Right lobe of liver (tissue), 6 donors: ENCODE data around the gene MYPN. TPM values are rescaled to one million over a fixed set of nuclear protein-coding genes. Genes with fewer than 3 reads are reported as not detected.

Experiments
- ATAC-seq, 4 donors: fragments of 200-7000 bp; cut with Tn5 transposase; one replicate each; pipeline ENCODE4 v1.9.1; 2020; ENCODE audit warnings: mild to moderate bottlenecking in 4 of 4, moderate library complexity in 4 of 4
- DNase-seq, 3 donors: peaks; one replicate each; pipeline ENCODE4 v3.0.0-alpha.2; 2020
- H3K27ac ChIP-seq, 3 donors: fragments of 200-600 bp; one replicate each; pipeline ENCODE4 v1.8.0; 2022
- H3K27me3 ChIP-seq, 2 donors: fragments of 200-600 bp; one replicate each; pipeline ENCODE4 v1.8.0; 2022
- H3K36me3 ChIP-seq, 4 donors: fragments of 200-600 bp; sonication (generic) in 1 of 4; one replicate each; pipeline versions ENCODE4 v1.5.1 to v1.8.0; 2017 to 2022; ENCODE audit warnings: control low read depth in 1 of 4
- H3K4me1 ChIP-seq, 4 donors: fragments of 200-600 bp; sonication (generic) in 1 of 4; one replicate each; pipeline versions ENCODE4 v1.5.1 to v1.8.0; 2017 to 2022; ENCODE audit warnings: control low read depth in 1 of 4
- H3K4me3 ChIP-seq, 3 donors: fragments of 200-600 bp; one replicate each; pipeline ENCODE4 v1.8.0; 2022
- H3K9me3 ChIP-seq, 4 donors: fragments of 200-600 bp; sonication (generic) in 1 of 4; one replicate each; pipeline versions ENCODE4 v1.5.1 to v1.8.0; 2017 to 2022; ENCODE audit warnings: control low read depth in 1 of 4
- CTCF ChIP-seq, 4 donors: fragments of 200-600 bp in 3 of 4; fragments of 450-650 bp in 1 of 4; IDR thresholded peaks; one replicate each; pipeline versions ENCODE4 v1.5.1 to v1.8.0; 2016 to 2022; ENCODE audit warnings: antibody characterized with exemption in 4 of 4, mild to moderate bottlenecking in 2 of 4
- POLR2A ChIP-seq: fragments of 450-650 bp; IDR thresholded peaks from one replicate; pipeline ENCODE4 v1.6.1; 2017; ENCODE audit warnings: antibody characterized with exemption, mild to moderate bottlenecking
- WGBS: methylation state at CpG from one replicate; pipeline ENCODE4 v1.1.6; 2018; ENCODE audit warnings: low coverage, low lambda C conversion rate; ENCODE audit not compliant: insufficient coverage; ENCODE audit errors: missing lambda C conversion rate; 5-methylcytosine and 5-hydroxymethylcytosine counted together
- intact Hi-C, 2 donors: fragments of 100-400 bp; cut with DNase I; formaldehyde crosslinking; loops; one replicate each; pipeline versions ENCODE4 v1.11.2 to v1.14.1; 2022
- total RNA-seq, 6 experiments: library from RNA; depleted of rRNA in 2 of 6; stranded (reverse); fragments of >200 nt in 2 of 6; fragmentation: NEBNext Ultra II Directional in 3 of 6; extraction: Animal tissue kit (Norgen Biotek cat#: 25700) in 3 of 6; gene quantifications; one replicate each; pipeline versions ENCODE4 v1.1.0 to v1.2.4, GENCODE V29; 2016 to 2023
- donor health status: DM: no; HTN: yes; CAD: no.
- donor health status: DM: no; HTN: no; CAD: no.
- donor health status: DM: no; HTN: no; CAD: no.
- donor health status: DM: no; HTN: yes; CAD: no.
- donor health status: DM: no; HTN: yes; CAD: no.

MYPN gene
- total RNA-seq, 6 experiments from 2014 or later, result 0.07 to 0.31 (median 0.10) TPM; not detected in 2

GRCh38 chr10:68108051-68108450 lies 1.2 kb upstream of the MYPN start:
- Histone ChIP-seq H3K36me3 (no peaks in the 10 kb centered on the region), H3K4me1 (peaks cover 0 to 11% (median under 1%) of the 10 kb centered on the region in 4 donors), H3K4me3 (no peak overlapping the region), H3K27me3 (no peaks in the 10 kb centered on the region), H3K27ac (no peak overlapping the region), H3K9me3 (no peaks in the 10 kb centered on the region)
- WGBS, result 79% methylated on average over 3 of the region's 3 CpGs
- no peak for TF ChIP-seq POLR2A
- no peak for TF ChIP-seq CTCF (IDR thresholded peaks at IDR 0.05)
- DNase-seq (no peak), ATAC-seq (no peak)
- intact Hi-C loops, result no loop called here

- ATAC-seq, result no peak
- intact Hi-C loops, result no loop called here
- TF ChIP-seq CTCF (IDR thresholded peaks at IDR 0.05), result no peak
- no peak for TF ChIP-seq POLR2A
- no peaks in the 10 kb centered on the region for H3K9me3 ChIP-seq
- peaks cover 0 to 17% (median 4%) of the 10 kb centered on the region in 4 donors for H3K4me1 ChIP-seq
- 93% methylated on average over 7 of the region's 11 CpGs for WGBS
- H3K27me3 ChIP-seq, result no peaks in the 10 kb centered on the region
- no peaks in the 10 kb centered on the region for H3K36me3 ChIP-seq
- no peak overlapping the region for H3K4me3 ChIP-seq
- no peak for DNase-seq
- H3K27ac ChIP-seq, result no peak overlapping the region
Measured at GRCh38 chr10:68108653-68109052, 635 bp upstream of the MYPN start.

- no peak overlapping the region for H3K27ac ChIP-seq
- H3K4me3 ChIP-seq, result no peak overlapping the region
- intact Hi-C loops, result no loop called here
- no peaks in the 10 kb centered on the region for H3K9me3 ChIP-seq
- H3K27me3 ChIP-seq, result no peaks in the 10 kb centered on the region
- DNase-seq (no peak), ATAC-seq (no peak)
- peaks cover 0 to 22% (median 5%) of the 10 kb centered on the region in 4 donors for H3K4me1 ChIP-seq
- 41% methylated on average over 2 of the region's 2 CpGs for WGBS
- H3K36me3 ChIP-seq, result no peaks in the 10 kb centered on the region
- TF ChIP-seq CTCF (IDR thresholded peaks at IDR 0.05) (no peak), POLR2A (no peak)
Measured at GRCh38 chr10:68110027-68110426, 739 bp downstream of the MYPN start.

DNA sequence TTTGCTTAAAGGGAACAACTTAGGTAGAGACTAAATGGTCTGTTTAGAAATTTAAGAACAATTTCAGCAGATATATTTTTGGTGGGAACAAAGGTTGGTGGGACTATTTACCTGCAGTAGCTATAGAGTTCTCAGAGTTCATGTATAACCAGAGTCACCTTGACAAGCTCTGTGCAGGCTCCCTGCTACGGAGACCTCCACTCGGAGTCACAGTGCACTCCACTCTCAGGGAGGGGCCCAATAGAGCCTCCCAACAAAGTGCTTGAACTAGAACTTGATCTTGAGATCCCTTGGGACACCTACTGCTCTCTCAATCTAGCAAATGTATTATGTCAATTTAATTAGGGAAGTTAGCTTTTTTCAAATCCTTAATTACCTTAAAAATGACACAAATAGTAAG lies 2.3 kb downstream of the MYPN start:
- no CpG with 5 or more reads among the region's 2 CpGs for WGBS
- Histone ChIP-seq H3K4me3 (no peak overlapping the region), H3K9me3 (no peaks in the 10 kb centered on the region), H3K27ac (no peak overlapping the region), H3K4me1 (peaks cover 0 to 22% (median 5%) of the 10 kb centered on the region in 4 donors), H3K36me3 (no peaks in the 10 kb centered on the region), H3K27me3 (no peaks in the 10 kb centered on the region)
- ATAC-seq (no peak), DNase-seq (no peak)
- intact Hi-C loops, result no loop called here
- no peak for TF ChIP-seq CTCF (IDR thresholded peaks at IDR 0.05)
- no peak for TF ChIP-seq POLR2A

DNA sequence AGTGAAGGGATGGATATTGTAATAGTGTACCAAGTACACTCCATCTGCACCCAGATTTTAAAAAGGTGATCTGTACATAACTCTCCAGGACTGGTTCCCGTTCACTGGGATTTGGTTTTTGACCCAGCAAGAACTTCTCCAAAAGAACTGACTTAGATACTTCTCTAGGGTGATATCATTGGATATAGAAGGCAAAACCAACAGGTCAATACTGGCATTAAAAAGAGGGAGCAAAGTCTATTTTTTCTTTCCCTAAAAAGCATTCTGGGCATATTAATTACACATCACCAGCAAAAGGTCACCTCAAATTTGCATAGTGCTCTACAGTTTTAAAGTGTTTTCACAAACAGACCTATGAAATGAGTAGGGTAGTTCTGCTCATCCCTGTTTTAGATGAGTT lies 3.5 kb downstream of the MYPN start:
- DNase-seq (no peak), ATAC-seq (peak; percentile 78 to 91 (median 86))
- no peaks in the 10 kb centered on the region for H3K9me3 ChIP-seq
- intact Hi-C loops, result no loop called here
- H3K27ac ChIP-seq, result peak overlapping the region in 2 of 3 donors; percentile 16 to 47
- H3K4me1 ChIP-seq, result peaks cover 0 to 22% (median 5%) of the 10 kb centered on the region in 4 donors
- TF ChIP-seq POLR2A, result no peak
- no peak for TF ChIP-seq CTCF (IDR thresholded peaks at IDR 0.05)
- no peaks in the 10 kb centered on the region for H3K36me3 ChIP-seq
- H3K4me3 ChIP-seq, result no peak overlapping the region
- WGBS, result 40% methylated on average over 1 of the region's 1 CpG
- H3K27me3 ChIP-seq, result no peaks in the 10 kb centered on the region
